ENCODE results near the gene STK17B. TPM values are rescaled to one million over a fixed set of nuclear protein-coding genes. Genes with fewer than 3 reads are reported as not detected.
A peak's percentile ranks its signal among the peaks of the same experiment; 100 is the strongest.

STK17B gene
- total and polyA plus RNA-seq, 10 donors, result 48.7 to 248 (median 186) TPM

- Histone ChIP-seq H3K9me3 (peaks cover 11 to 93% (median 87%) of the 10 kb centered on the region in 8 donors), H3K27me3 (replicated peaks in 1 of 7) (no peaks in the 10 kb centered on the region), H3K4me3 (no peak overlapping the region), H3K36me3 (peaks cover 0 to 53% (median 35%) of the 10 kb centered on the region in 6 donors), H3K27ac (peak overlapping the region in 3 of 8 donors; percentile 35 to 39 (median 37)), H3K4me1 (peaks cover 0 to 3% (median 0%) of the 10 kb centered on the region in 6 donors)
- 72 to 84% (median 80%) methylated on average over 5 of the region's 5 CpGs for WGBS, 5 donors
- intact Hi-C loops (cut with DNase I; ENCODE audit: low total_unique reads), result no loop called here
- TF ChIP-seq POLR2AphosphoS5 (IDR thresholded peaks at IDR 0.05) (peak in 2 of 3 donors; percentile 38 to 62), CTCF (IDR thresholded peaks at IDR 0.05 in 8 of 11, conservative IDR thresholded peaks at IDR 0.05 in 3 of 11) (no peak), POLR2A (IDR thresholded peaks at IDR 0.05) (no peak)
- DNase-seq, result no peak
Observed at GRCh38 chr2:196131949-196132925, 39.1 kb downstream of the STK17B start.

GRCh38 chr2:196131384-196131937 lies 39.9 kb downstream of the STK17B start:
- H3K36me3 ChIP-seq, result peaks cover 0 to 46% (median 27%) of the 10 kb centered on the region in 6 donors
- peaks cover 0 to 3% (median 0%) of the 10 kb centered on the region in 6 donors for H3K4me1 ChIP-seq
- no peaks in the 10 kb centered on the region for H3K27me3 ChIP-seq (replicated peaks in 1 of 7)
- no peak overlapping the region for H3K4me3 ChIP-seq
- WGBS, 5 donors, result 65 to 82% (median 77%) methylated on average over 7 of the region's 7 CpGs
- intact Hi-C loops (cut with DNase I; ENCODE audit: low total_unique reads), result no loop called here
- TF ChIP-seq POLR2A (IDR thresholded peaks at IDR 0.05) (no peak), CTCF (IDR thresholded peaks at IDR 0.05 in 8 of 11, conservative IDR thresholded peaks at IDR 0.05 in 3 of 11) (peak in 10 of 11 experiments; percentile 31 to 71 (median 52)), POLR2AphosphoS5 (IDR thresholded peaks at IDR 0.05) (peak in 1 of 3 donors; percentile 47)
- H3K9me3 ChIP-seq, result peaks cover 11 to 93% (median 87%) of the 10 kb centered on the region in 8 donors
- no peak for DNase-seq
- H3K27ac ChIP-seq, result peak overlapping the region in 3 of 8 donors; percentile 35 to 39 (median 37)

DNA sequence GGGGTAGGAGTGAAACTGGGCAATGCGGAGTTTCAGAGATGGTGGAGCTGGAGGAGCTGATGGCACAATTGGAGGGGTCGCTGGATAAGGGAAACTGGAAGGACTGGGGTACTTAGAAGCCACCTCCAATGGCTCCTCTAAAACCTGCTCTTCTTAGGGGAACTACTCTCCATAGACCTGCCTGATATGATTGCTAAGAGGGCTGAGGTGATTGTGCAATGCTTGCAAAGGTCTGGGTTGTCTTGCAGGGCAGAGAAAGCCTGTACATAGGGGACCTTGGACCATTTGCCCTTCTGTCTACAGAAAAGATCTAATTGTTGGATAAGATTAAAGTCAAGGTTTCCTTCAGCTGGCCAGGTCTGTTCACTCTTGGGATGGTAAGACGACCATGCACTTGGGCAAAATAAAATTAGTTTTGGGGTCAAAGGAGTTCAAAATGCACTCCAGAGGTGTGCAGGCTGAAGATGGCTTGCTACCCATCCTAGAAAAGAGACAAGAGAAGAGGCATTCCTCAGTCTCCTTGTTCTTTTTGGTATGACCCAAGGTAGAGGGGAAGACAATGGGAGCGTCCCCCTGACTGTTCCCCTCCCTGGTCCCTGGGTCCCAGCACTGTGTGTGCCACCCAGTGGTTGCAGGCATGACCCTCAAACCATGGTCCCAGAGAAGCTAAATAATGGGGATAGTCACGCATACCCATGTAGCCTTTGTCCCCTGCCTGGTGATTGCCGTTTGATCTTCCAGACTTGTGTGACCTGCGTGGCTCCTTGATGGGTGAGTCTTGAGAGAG lies 41.1 kb downstream of the STK17B start:
- intact Hi-C loops (cut with DNase I; ENCODE audit: low total_unique reads), result no loop called here

More for the DNA sequence above, 41.1 kb downstream of the STK17B start:
- H3K27me3 ChIP-seq (replicated peaks in 1 of 7), result no peaks in the 10 kb centered on the region
- peaks cover 11 to 92% (median 82%) of the 10 kb centered on the region in 8 donors for H3K9me3 ChIP-seq
- TF ChIP-seq CTCF (IDR thresholded peaks at IDR 0.05 in 8 of 11, conservative IDR thresholded peaks at IDR 0.05 in 3 of 11), result no peak
- no peak for TF ChIP-seq POLR2AphosphoS5 (IDR thresholded peaks at IDR 0.05)
- TF ChIP-seq POLR2A (IDR thresholded peaks at IDR 0.05), result no peak
- H3K27ac ChIP-seq, result no peak overlapping the region
- no peak overlapping the region for H3K4me3 ChIP-seq
- peaks cover 0 to 3% (median 0%) of the 10 kb centered on the region in 6 donors for H3K4me1 ChIP-seq
- DNase-seq, result no peak
- WGBS, 5 donors, result 96 to 98% (median 97%) methylated on average over 7 of the region's 7 CpGs
- H3K36me3 ChIP-seq, result peaks cover 0 to 33% (median 15%) of the 10 kb centered on the region in 6 donors
